ENCODE measurements around the gene DERL3.

DERL3 gene

GRCh38 chr22:23827351-23827995, 11.3 kb downstream of the DERL3 start:
- Histone ChIP-seq H3K27ac (ENCODE audit: low read length) (no peak overlapping the region), H3K36me3 (replicated peaks; ENCODE audit: insufficient read depth, low read length) (peaks cover 3% of the 10 kb centered on the region; the same call in 1 of the 2 replicates), H3F3A (ENCODE audit: insufficient read depth, low read length) (no peaks in the 10 kb centered on the region), H3K79me2 (ENCODE audit: low read length) (peaks cover 26% of the 10 kb centered on the region), H4K20me1 (ENCODE audit: insufficient read depth, low read length) (no peaks in the 10 kb centered on the region), H2AFZ (ENCODE audit: low read length) (no peak overlapping the region), H3K9ac (ENCODE audit: low read length) (no peak overlapping the region), H3K4me2 (ENCODE audit: low read depth, low read length) (no peak overlapping the region), H3K27me3 (replicated peaks; ENCODE audit: insufficient read depth, low read length) (no peaks in the 10 kb centered on the region), H3K9me2 (replicated peaks; ENCODE audit: insufficient read depth, low read length) (no peaks in the 10 kb centered on the region), H3K4me1 (ENCODE audit: low read length) (peaks cover 6% of the 10 kb centered on the region; the same call in 1 of the 2 replicates), H3K4me3 (ENCODE audit: low read length) (no peak overlapping the region), H3K9me3 (replicated peaks; ENCODE audit: insufficient read depth, low read length) (no peaks in the 10 kb centered on the region)
- DNase-seq: no peak
- TF ChIP-seq EZH2 (optimal IDR thresholded peaks at IDR 0.05; ENCODE audit: low read depth, low read length): no peak
- TF ChIP-seq CTCF (IDR thresholded peaks at IDR 0.05; ENCODE audit: low read length): no peak

- no peaks in the 10 kb centered on the region for H4K20me1 ChIP-seq (ENCODE audit: insufficient read depth, low read length)
- peaks cover 6% of the 10 kb centered on the region; the same call in 1 of the 2 replicates for H3K4me1 ChIP-seq (ENCODE audit: low read length)
- H3K4me2 ChIP-seq (ENCODE audit: low read depth, low read length): no peak overlapping the region
- no peak overlapping the region for H2AFZ ChIP-seq (ENCODE audit: low read length)
- no peaks in the 10 kb centered on the region for H3K9me3 ChIP-seq (replicated peaks; ENCODE audit: insufficient read depth, low read length)
- no peaks in the 10 kb centered on the region for H3K27me3 ChIP-seq (replicated peaks; ENCODE audit: insufficient read depth, low read length)
- H3K4me3 ChIP-seq (ENCODE audit: low read length): no peak overlapping the region
- H3K27ac ChIP-seq (ENCODE audit: low read length): no peak overlapping the region
- H3K9ac ChIP-seq (ENCODE audit: low read length): no peak overlapping the region
- no peak for DNase-seq
- no peak for TF ChIP-seq EZH2 (optimal IDR thresholded peaks at IDR 0.05; ENCODE audit: low read depth, low read length)
- no peaks in the 10 kb centered on the region for H3F3A ChIP-seq (ENCODE audit: insufficient read depth, low read length)
- no peaks in the 10 kb centered on the region for H3K9me2 ChIP-seq (replicated peaks; ENCODE audit: insufficient read depth, low read length)
- peaks cover 3% of the 10 kb centered on the region; the same call in 1 of the 2 replicates for H3K36me3 ChIP-seq (replicated peaks; ENCODE audit: insufficient read depth, low read length)
- H3K79me2 ChIP-seq (ENCODE audit: low read length): peaks cover 19% of the 10 kb centered on the region
Observed at GRCh38 chr22:23826510-23827350, 12.1 kb downstream of the DERL3 start.

- peaks cover 3% of the 10 kb centered on the region; the same call in 1 of the 2 replicates for H3K36me3 ChIP-seq (replicated peaks; ENCODE audit: insufficient read depth, low read length)
- H3K4me3 ChIP-seq (ENCODE audit: low read length): no peak overlapping the region
- no peak overlapping the region for H3K9ac ChIP-seq (ENCODE audit: low read length)
- no peaks in the 10 kb centered on the region for H3K27me3 ChIP-seq (replicated peaks; ENCODE audit: insufficient read depth, low read length)
- peaks cover 10% of the 10 kb centered on the region for H3K79me2 ChIP-seq (ENCODE audit: low read length)
- no peaks in the 10 kb centered on the region for H3K9me3 ChIP-seq (replicated peaks; ENCODE audit: insufficient read depth, low read length)
- TF ChIP-seq EZH2phosphoT487 (IDR thresholded peaks at IDR 0.05; ENCODE audit: low read length): no peak
- DNase-seq: no peak
- H3K27ac ChIP-seq (ENCODE audit: low read length): no peak overlapping the region
- H3K4me2 ChIP-seq (ENCODE audit: low read depth, low read length): no peak overlapping the region
- peaks cover 6% of the 10 kb centered on the region; the same call in 1 of the 2 replicates for H3K4me1 ChIP-seq (ENCODE audit: low read length)
- H4K20me1 ChIP-seq (ENCODE audit: insufficient read depth, low read length): no peaks in the 10 kb centered on the region
- no peaks in the 10 kb centered on the region for H3F3A ChIP-seq (ENCODE audit: insufficient read depth, low read length)
- H3K9me2 ChIP-seq (replicated peaks; ENCODE audit: insufficient read depth, low read length): no peaks in the 10 kb centered on the region
- H2AFZ ChIP-seq (ENCODE audit: low read length): no peak overlapping the region
Observed at GRCh38 chr22:23825246-23825905, 13.4 kb downstream of the DERL3 start.

GRCh38 chr22:23824476-23825245, 14.1 kb downstream of the DERL3 start:
- Histone ChIP-seq H3K27ac (ENCODE audit: low read length) (no peak overlapping the region), H2AFZ (ENCODE audit: low read length) (no peak overlapping the region), H3F3A (ENCODE audit: insufficient read depth, low read length) (no peaks in the 10 kb centered on the region), H3K9me3 (replicated peaks; ENCODE audit: insufficient read depth, low read length) (no peaks in the 10 kb centered on the region), H3K9me2 (replicated peaks; ENCODE audit: insufficient read depth, low read length) (no peaks in the 10 kb centered on the region), H3K36me3 (replicated peaks; ENCODE audit: insufficient read depth, low read length) (peaks cover 3% of the 10 kb centered on the region; the same call in 1 of the 2 replicates), H4K20me1 (ENCODE audit: insufficient read depth, low read length) (no peaks in the 10 kb centered on the region), H3K79me2 (ENCODE audit: low read length) (peaks cover 4% of the 10 kb centered on the region; the same call in 1 of the 2 replicates), H3K27me3 (replicated peaks; ENCODE audit: insufficient read depth, low read length) (no peaks in the 10 kb centered on the region), H3K4me2 (ENCODE audit: low read depth, low read length) (no peak overlapping the region), H3K4me1 (ENCODE audit: low read length) (peaks cover 6% of the 10 kb centered on the region; the same call in 1 of the 2 replicates), H3K4me3 (ENCODE audit: low read length) (no peak overlapping the region), H3K9ac (ENCODE audit: low read length) (no peak overlapping the region)
- DNase-seq: no peak
- TF ChIP-seq EZH2 (optimal IDR thresholded peaks at IDR 0.05; ENCODE audit: low read depth, low read length) (no peak), EZH2phosphoT487 (IDR thresholded peaks at IDR 0.05; ENCODE audit: low read length) (no peak), CTCF (IDR thresholded peaks at IDR 0.05; ENCODE audit: low read length) (no peak)

Measured in MM.1S (cell line).